NCI-H446 (cell line): ENCODE results near the gene POT1.

Experiments
- DNase-seq, 2 experiments: peaks; one replicate each; lab custom pipeline; 2025; lab: John Stamatoyannopoulos, UW

POT1 gene

GRCh38 chr7:124801330-124801895, 128.2 kb downstream of the POT1 start:
- DNase-seq: peak in 1 of 2 experiments; percentile 55

- no peak for DNase-seq
These were observed 129.2 kb downstream of the POT1 start for GRCh38 chr7:124800386-124800785.

GRCh38 chr7:124799448-124799847, 130.2 kb downstream of the POT1 start:
- DNase-seq: no peak

GRCh38 chr7:124796771-124797170, 132.9 kb downstream of the POT1 start:
- no peak for DNase-seq

GRCh38 chr7:124792696-124793095, 136.9 kb downstream of the POT1 start:
- no peak for DNase-seq

- DNase-seq: no peak
These were observed 137.6 kb downstream of the POT1 start for GRCh38 chr7:124792002-124792401.

GRCh38 chr7:124791426-124791825, 138.2 kb downstream of the POT1 start:
- DNase-seq: no peak

- DNase-seq: no peak
These were observed 139.0 kb downstream of the POT1 start for GRCh38 chr7:124790645-124791044.

GRCh38 chr7:124785994-124786393, 143.6 kb downstream of the POT1 start:
- DNase-seq: no peak

GRCh38 chr7:124784879-124785818, 144.5 kb downstream of the POT1 start:
- peak; percentile 29 to 67 for DNase-seq

GRCh38 chr7:124783271-124783670, 146.4 kb downstream of the POT1 start:
- DNase-seq: no peak

- no peak for DNase-seq
These were observed 147.5 kb downstream of the POT1 start for GRCh38 chr7:124781907-124782734.

- DNase-seq: no peak
These were observed 148.2 kb downstream of the POT1 start for GRCh38 chr7:124781418-124781817.

- no peak for DNase-seq
These were observed 149.0 kb downstream of the POT1 start for GRCh38 chr7:124780608-124781007.

GRCh38 chr7:124780056-124780455, 149.6 kb downstream of the POT1 start:
- DNase-seq: no peak

GRCh38 chr7:124779620-124780019, 150.0 kb downstream of the POT1 start:
- DNase-seq: no peak

GRCh38 chr7:124779194-124779593, 150.4 kb downstream of the POT1 start:
- no peak for DNase-seq

- no peak for DNase-seq
These were observed 152.4 kb downstream of the POT1 start for GRCh38 chr7:124777268-124777667.

GRCh38 chr7:124776153-124776552, 153.5 kb downstream of the POT1 start:
- DNase-seq: no peak

GRCh38 chr7:124775422-124775821, 154.2 kb downstream of the POT1 start:
- DNase-seq: no peak

GRCh38 chr7:124773938-124774337, 155.7 kb downstream of the POT1 start:
- DNase-seq: no peak

GRCh38 chr7:124773339-124773738, 156.3 kb downstream of the POT1 start:
- DNase-seq: no peak
